Forelimb muscle (tissue), 1 donor: ENCODE results near the gene TAF1. TPM values are rescaled to one million over a fixed set of nuclear protein-coding genes. Genes with fewer than 3 reads are reported as not detected.
"Not testable (repeated sequence)": the region's sequence is repeated elsewhere in the genome, so short reads cannot be mapped to it uniquely, and the experiment has no call there.

Source experiments
- DNase-seq: peaks from one replicate; pipeline ENCODE4 v3.0.0-alpha.2; 2013; ENCODE audit warnings: low read depth
- polyA plus RNA-seq: library from polyadenylated mRNA; unstranded; fragments of 120-200 nt; gene quantifications from one replicate; pipeline ENCODE4 v1.2.1, GENCODE V29; 2013; ENCODE audit not compliant: insufficient read length

Gene TAF1
- polyA plus RNA-seq, 1 donor, result 25.0 TPM

- no peak for DNase-seq
Observed at GRCh38 chrX:71420686-71421085, 54.5 kb downstream of the TAF1 start.

GRCh38 chrX:71432733-71433132 is 66.6 kb downstream of the TAF1 start:
- no peak for DNase-seq

- DNase-seq, result no peak
Observed at GRCh38 chrX:71438750-71439149, 72.6 kb downstream of the TAF1 start.

- no peak for DNase-seq
Observed at GRCh38 chrX:71439420-71439819, 73.3 kb downstream of the TAF1 start.

- no peak for DNase-seq
Observed at GRCh38 chrX:71439896-71440295, 73.7 kb downstream of the TAF1 start.

- no peak for DNase-seq
Observed at GRCh38 chrX:71440401-71440800, 74.2 kb downstream of the TAF1 start.

GRCh38 chrX:71441809-71442208 is 75.7 kb downstream of the TAF1 start:
- not testable (repeated sequence) for DNase-seq

GRCh38 chrX:71450433-71451106 is 84.4 kb downstream of the TAF1 start:
- no peak for DNase-seq

- not testable (repeated sequence) for DNase-seq
Observed at GRCh38 chrX:71451518-71451917, 85.4 kb downstream of the TAF1 start.

GRCh38 chrX:71453056-71453455 is 86.9 kb downstream of the TAF1 start:
- no peak for DNase-seq

- no peak for DNase-seq
Observed at GRCh38 chrX:71454222-71454621, 88.1 kb downstream of the TAF1 start.

- no peak for DNase-seq
Observed at GRCh38 chrX:71458866-71459265, 92.7 kb downstream of the TAF1 start.

GRCh38 chrX:71464968-71465367 is 98.8 kb downstream of the TAF1 start:
- no peak for DNase-seq

- DNase-seq, result no peak
Observed at GRCh38 chrX:71466979-71467523, 100.9 kb downstream of the TAF1 start.

- no peak for DNase-seq
Observed at GRCh38 chrX:71475785-71476540, 109.8 kb downstream of the TAF1 start.

- no peak for DNase-seq
Observed at GRCh38 chrX:71482228-71482958, 116.2 kb downstream of the TAF1 start.

GRCh38 chrX:71487814-71488213 is 121.7 kb downstream of the TAF1 start:
- no peak for DNase-seq

- no peak for DNase-seq
Observed at GRCh38 chrX:71489540-71489939, 123.4 kb downstream of the TAF1 start.

- DNase-seq, result no peak
Observed at GRCh38 chrX:71492231-71493065, 126.3 kb downstream of the TAF1 start.

- no peak for DNase-seq
Observed at GRCh38 chrX:71493111-71493613, 127.0 kb downstream of the TAF1 start.

- not testable (repeated sequence) for DNase-seq
Observed at GRCh38 chrX:71495979-71496378, 129.8 kb downstream of the TAF1 start.
